Fibroblast of pulmonary artery (primary cell): ENCODE results near the gene TERT.

Experiments
- DNase-seq: peaks from one replicate; pipeline ENCODE4 v3.0.0-alpha.2; 2010; ENCODE audit warnings: low read depth
- H3K4me3 ChIP-seq: replicated peaks from 2 replicates; pipeline ENCODE4 v1.5.1; 2011; ENCODE audit warnings: low read depth, mild to moderate bottlenecking, control low read depth, low read length, moderate library complexity
- TF ChIP-seq, protein P1 (sequence below): IDR thresholded peaks from 2 replicates; pipeline ENCODE4 v1.5.1; 2011; ENCODE audit warnings: mild to moderate bottlenecking, control low read depth, low read length, inconsistent platforms; ENCODE audit errors: missing control alignments

Gene TERT

GRCh38 chr5:1315709-1316587 is 21.1 kb upstream of the TERT start:
- H3K4me3 ChIP-seq = no peak overlapping the region
- TF ChIP-seq, protein P1, sequence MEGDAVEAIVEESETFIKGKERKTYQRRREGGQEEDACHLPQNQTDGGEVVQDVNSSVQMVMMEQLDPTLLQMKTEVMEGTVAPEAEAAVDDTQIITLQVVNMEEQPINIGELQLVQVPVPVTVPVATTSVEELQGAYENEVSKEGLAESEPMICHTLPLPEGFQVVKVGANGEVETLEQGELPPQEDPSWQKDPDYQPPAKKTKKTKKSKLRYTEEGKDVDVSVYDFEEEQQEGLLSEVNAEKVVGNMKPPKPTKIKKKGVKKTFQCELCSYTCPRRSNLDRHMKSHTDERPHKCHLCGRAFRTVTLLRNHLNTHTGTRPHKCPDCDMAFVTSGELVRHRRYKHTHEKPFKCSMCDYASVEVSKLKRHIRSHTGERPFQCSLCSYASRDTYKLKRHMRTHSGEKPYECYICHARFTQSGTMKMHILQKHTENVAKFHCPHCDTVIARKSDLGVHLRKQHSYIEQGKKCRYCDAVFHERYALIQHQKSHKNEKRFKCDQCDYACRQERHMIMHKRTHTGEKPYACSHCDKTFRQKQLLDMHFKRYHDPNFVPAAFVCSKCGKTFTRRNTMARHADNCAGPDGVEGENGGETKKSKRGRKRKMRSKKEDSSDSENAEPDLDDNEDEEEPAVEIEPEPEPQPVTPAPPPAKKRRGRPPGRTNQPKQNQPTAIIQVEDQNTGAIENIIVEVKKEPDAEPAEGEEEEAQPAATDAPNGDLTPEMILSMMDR = no peak
- DNase-seq = peak; percentile 3

GRCh38 chr5:1315018-1315708 is 20.3 kb upstream of the TERT start:
- TF ChIP-seq, protein P1 = no peak
- no peak overlapping the region for H3K4me3 ChIP-seq
- DNase-seq = no peak

- H3K4me3 ChIP-seq = no peak overlapping the region
- TF ChIP-seq, protein P1 = no peak
- no peak for DNase-seq
These were observed 19.7 kb upstream of the TERT start for GRCh38 chr5:1314564-1314982.

DNA sequence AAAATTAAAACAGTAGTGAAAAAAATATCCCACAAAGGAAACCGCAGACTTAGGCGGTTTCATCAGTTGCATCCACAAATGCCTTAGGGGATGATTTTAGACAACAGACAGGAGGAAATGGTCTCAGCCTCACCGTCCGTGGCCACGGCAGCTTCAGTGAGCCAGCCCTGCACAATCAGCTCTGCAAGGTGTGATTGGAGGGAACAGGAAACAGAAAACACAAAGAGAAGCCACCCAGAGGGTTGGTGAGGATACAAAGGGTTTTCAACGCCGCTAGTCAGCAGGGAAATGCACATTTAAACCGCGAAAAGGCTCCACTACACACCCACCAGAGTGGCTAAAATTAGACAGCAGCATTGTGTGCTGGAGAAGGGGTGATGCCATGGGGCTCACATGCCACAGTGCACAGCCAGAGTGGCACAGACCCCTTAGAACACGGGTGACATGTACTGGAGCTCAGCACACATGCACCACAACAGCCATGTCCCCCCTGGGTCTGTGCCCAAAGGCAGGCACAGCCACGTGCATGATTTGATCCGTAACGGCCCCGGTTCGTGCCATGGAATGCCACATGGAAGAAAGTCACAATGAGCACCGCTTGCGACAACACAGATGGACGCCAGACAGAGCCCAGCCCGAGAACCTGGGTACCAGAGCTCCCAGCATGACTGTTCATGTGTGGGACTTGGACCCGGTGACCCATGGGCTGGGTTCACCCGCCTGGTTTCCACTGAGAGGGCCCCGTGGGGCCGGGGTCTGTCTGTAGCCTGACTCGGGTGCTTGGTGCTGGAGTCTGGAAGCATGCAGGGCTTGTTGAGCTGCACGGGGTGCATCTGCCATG is 18.3 kb upstream of the TERT start:
- no peak for DNase-seq
- TF ChIP-seq, protein P1 = no peak
- H3K4me3 ChIP-seq = no peak overlapping the region

- no peak for DNase-seq
- TF ChIP-seq, protein P1 = no peak
- H3K4me3 ChIP-seq = no peak overlapping the region
These were observed 17.3 kb upstream of the TERT start for GRCh38 chr5:1312206-1312605.

DNA sequence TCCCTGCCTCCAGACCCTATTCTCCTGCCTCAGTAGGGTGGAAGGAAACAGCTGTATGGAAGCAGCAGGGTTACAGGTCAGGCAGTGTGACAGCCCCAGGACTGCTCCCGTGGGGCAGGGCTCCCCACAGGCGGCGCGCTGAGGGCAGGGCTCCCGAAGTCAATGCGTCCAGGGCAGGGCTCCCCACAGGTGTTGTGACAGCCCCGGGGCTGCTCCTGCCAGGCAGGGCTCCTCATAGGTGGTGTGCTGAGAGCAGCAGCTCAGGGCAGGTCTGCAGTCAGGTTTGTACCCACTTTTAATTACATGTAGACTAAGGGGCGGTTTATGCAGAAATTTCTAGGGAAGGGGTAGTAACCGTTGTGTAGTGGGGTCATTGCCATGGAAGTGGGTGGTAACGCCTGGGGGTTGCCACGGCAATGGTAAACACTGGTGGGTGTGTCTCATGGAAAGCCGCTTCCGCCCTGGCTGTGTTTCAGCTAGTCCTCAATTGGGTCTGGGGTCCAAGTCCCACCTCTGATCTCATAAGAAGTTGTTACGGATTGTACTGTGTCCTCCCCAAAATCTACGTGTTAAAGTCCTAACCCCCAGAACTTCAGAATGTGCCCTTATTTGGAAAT is 16.7 kb upstream of the TERT start:
- no peak for DNase-seq
- TF ChIP-seq, protein P1 = no peak
- no peak overlapping the region for H3K4me3 ChIP-seq
